ENCODE results near the gene PPP6R3.

Gene PPP6R3

DNA sequence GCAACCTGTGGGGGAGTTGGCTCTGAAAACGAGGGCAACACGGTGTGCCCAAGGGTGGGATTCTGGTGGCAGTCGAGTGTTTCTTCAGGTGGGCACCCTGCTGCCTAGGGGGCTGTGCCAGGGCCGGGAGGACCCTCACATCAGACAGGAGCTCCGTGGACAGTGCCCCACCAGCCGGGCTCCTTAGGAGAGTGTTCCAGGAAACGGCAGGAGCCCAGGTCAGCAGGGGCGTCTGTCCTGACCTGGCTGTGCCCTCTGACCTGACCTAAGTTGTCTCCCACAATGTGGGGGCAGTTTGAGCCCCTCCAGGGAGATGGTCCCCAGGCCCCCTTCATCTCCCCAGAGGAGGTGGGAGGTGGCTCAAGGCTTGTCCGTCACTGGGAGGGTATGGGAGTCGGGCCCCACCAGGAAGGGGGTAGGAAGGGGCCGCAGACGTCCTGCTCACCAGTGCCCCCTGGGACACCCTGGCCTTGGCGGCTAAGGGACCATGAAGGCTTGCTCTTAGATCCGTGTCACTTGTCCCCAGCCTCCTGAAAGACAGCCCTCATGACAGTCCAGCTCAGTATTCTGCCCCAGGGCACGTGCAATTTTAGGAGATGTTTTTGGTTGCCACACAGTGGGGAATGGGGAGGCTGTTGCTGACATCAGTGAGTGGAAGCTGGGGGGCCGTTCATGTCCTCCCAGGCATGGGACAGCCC lies 191.6 kb downstream of the PPP6R3 start:
- DNase-seq (ENCODE audit: low spot score) = no peak

DNA sequence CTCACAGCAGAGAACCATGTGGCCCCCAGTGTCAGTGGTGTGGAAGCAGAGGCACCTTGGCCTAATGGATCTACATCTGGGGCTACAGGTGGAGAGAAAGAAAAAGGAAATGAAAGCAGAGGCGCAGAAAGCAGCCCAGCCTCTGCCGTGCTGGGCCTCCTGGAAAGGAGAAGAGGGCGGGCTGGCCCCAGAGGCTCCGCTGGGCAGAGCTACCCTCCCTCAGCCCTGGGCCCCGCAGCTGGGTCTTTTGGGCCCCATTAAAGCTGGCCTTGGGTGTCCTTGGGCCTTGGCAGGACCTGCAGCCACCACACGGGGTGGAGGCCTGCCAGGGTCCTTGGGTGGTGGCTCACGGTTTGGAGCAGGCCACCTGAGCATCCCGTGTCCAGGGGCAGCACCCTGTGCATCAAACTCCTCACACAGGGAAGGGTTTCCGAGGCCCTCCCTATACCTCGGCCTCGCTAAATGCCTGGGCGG lies 192.2 kb downstream of the PPP6R3 start:
- DNase-seq (ENCODE audit: low spot score) = no peak

DNA sequence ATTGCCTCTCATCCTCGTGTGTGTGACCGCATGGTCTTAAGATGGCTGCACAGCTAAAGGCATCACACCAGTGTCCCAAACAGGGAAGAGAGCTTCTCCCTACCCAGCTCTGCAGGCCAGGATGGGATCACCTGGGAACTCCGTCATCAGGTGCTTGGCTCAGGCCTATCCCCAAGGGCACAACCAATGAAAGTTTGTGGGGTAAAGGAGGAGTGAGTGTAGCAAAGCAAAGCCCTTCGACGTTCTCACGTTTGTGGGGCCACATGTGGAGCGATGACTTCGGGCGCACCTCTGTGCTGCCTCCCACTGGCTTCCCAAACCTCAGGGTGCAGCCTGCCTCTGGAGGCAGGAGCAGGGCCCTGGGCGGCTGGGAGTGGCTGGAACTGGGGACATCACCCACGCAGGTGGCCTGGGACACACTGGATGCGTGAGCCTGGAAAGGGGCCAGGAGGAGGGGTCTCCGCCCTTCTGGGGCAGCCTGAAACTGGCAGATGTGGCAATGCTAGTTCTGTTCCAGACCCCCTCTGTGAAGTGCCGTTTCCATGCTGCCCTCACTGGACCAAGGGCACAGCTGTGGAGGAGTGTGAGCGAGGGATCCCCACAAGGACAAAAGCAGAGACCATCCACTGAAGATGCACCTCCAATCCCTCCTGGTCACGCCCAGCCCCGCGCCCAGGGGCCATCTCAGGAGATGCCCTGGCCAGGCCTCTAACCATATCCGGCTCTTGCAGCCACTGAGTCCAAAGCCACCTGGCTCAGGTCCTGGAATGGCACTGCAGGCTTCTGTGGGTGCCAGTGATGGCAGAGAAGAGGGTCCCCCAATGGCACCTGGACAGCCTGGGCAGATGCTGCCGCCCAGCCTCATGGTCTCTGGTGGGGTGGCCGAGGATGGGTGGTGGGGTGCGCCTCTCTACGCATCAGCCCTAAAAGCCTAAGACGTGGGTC lies 193.2 kb downstream of the PPP6R3 start:
- DNase-seq (ENCODE audit: low spot score) = no peak

DNA sequence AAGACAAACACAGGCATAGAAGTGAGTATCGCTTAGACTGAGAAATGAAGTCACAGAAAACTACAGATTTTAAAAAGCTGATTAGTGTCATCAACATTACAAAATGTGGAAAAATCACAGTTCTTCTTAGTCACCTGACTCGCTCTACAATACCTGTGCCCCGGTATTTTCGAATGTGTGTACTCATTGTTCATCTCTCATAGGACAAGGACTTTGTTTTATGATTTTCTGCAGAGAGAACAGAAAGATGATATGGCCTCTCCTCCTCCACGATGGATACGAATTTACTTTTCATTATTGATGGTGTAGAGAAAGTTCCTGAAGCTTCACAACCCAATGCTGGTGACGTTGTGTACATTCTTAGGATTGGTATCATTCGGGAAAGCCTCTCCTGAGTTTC lies 194.4 kb downstream of the PPP6R3 start:
- DNase-seq (ENCODE audit: low spot score) = no peak

DNA sequence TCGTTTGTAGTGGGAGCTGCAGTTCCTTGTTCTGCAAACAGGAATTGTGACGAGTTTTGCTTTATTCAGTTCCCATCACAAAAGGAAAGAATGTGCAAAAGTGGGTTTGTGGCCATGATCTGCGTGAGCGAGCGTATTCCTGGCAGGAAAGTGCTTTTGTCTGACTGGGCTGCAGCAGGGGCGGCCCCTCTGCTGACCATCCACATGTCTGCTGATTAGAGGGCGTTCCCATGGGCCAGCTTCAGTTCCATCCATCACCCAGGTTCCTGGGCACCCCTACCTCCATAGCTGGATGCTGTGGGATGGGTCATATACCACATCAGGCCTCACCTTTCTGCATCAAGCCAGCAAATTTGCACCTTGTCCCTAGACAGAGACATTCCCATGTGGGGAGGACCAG lies 194.9 kb downstream of the PPP6R3 start:
- no peak for DNase-seq (ENCODE audit: low spot score)

DNA sequence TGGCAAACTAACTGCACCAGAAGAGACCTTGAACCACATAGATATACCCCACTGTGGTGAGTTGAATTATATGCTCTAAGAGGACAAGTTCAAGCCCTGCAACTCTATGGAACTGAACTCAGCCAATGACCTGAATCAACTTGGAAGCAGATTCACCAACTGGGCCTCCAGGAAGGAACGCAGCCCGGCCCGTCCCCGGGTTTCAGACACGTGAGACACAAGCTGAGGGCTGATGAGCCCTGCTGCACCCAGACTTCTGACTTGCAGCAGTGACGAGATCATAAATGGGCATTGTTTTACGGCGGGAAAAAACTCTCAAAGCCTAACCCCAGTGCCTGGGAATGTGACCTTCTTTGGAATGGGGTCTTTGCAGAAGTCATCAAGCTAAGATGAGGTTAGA lies 195.3 kb downstream of the PPP6R3 start:
- DNase-seq (ENCODE audit: low spot score) = no peak

DNA sequence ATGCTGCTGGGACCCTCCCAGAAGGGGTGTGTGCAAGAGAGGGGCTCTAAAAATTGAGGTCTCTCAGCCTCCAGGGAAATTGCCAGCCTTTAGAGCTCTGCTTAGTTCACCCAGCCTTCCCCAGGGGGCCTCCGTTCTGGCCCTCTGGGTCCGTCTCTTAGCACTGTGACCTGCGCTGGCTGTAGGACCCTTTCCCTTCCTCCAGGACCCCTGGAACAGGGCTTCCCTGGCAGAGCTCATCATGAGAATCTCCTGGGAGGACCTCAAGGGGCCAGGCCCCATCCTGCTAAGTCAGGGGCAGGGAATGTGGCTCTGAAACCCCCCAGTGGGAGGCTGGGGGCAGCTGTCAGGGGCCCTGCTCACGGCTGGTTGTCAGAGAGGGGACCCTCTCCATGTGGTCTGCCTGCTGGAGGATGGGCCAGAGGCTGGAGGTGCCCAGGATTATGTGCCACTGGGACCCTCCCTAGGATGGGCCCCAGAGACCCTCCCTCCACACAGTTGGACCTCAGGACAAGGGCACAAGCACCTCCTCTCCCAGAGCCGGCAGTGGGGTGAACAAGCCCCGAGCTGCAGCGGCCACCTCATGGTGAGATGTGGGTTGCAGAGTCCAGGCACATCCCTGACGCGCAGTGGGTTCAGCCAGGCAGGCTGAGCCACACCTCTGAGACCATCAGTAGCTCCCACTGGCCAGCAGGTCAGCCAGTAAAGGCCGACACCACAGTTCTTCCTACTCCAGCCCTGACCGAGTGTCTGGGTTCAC lies 196.6 kb downstream of the PPP6R3 start:
- no peak for DNase-seq (ENCODE audit: low spot score)

DNA sequence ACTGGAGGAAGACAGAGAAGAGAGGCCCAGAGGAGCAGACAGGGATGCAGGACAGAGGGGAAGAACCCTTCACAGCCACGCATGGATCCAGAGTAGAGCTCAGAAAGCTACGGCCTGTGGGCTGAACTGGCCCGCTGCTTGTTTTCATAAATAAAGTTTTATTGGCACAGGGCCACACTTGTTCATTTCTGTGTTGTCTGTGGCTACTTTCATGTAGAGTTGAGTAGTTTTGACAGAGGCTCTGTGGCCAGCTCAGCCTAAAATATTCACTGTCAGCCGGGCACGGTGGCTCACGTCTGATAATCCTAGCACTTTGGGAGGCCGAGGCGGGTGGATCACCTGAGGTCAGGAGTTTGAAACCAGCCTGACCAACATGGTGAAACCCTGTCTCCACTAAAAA lies 197.5 kb downstream of the PPP6R3 start:
- no peak for DNase-seq (ENCODE audit: low spot score)

DNA sequence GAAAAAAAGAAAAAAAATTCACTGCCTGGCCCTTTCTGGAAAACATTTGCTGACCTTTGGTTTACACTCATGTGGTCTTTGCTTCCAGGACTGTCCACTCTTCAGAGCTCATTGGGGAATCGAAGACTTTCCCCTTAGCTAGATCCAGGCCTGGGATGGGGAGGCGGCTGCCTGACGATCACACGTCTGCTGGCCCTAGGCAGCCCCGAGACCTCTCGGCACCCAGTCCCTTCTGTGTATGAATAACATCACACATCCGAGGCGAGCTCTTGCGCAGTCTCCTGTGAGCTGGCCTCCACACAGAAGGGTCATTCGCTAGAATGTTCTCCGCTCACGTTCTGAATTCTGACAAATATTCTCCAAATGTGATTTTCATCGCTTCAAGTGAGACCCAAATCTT lies 198.1 kb downstream of the PPP6R3 start:
- no peak for DNase-seq (ENCODE audit: low spot score)

DNA sequence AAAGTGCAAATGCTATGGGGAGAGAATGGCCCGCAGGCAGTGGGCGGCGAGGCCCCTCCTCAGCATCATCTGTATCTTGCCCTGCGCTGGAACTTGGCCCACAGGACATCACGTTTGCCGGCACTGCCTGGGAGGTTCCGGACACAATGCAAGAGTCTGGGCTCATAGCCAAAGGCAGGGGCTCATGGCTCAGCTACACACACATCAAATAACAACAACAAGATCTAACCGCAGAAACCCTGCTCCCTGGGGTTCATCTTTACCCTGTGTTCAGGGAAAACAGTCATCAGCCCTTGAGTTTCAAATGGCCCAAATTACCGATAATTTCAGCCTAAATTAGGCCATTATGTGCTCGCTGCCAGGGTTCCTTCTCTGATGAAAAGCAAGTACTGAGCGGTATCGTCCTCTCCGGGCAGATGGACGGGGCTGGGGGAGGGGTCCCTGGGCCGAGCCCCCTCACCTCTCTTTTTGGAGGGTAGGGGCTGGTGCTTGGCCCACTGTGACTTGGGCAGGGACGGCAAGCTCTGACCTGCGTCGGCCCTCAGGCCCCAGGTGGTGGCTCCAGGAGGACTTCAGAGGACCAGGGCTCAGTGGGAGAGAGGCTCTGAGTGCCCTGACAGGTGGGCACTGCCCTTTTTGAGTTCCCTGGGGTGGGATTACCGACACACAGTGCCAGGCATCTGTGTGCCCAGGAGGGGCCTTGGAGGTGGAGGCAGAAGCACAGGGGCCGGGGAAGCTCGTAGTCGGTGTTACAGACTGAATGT lies 198.8 kb downstream of the PPP6R3 start:
- DNase-seq (ENCODE audit: low spot score) = no peak

DNA sequence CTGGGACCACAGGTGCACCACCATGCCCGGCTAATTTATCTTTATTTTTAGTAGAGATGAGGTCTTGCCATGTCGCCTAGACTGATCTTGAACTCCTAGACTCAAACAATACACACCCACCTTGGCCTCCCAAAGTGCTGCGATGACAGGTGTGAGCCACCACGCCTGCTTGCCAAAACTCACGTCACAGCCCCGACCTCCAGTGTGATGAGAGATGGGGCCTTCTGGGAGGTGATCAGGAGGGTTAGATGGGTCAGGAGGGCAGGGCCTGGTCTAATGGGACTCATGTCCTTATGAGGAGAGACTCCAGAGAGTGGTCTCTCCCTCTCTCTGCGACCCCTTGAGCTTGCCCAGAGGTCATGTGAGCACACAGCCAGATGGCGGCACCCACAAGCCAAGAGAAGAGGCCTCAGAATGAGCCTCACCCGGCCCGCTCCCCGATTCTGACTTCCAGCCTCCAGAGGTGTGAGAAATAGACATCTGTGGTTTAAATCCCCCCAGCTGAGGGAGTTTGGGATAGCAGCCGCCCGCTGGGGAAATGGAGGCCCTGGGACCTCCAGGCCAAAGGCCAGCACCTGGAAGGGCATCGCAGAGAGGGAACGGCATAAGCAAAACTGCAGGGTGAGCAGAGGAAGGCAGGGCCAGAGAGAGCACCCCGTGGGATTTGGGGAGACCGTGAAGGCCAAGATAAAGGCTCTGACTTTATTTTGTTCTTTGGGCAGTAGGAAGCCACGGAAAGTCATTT lies 199.7 kb downstream of the PPP6R3 start:
- DNase-seq (ENCODE audit: low spot score) = no peak

DNA sequence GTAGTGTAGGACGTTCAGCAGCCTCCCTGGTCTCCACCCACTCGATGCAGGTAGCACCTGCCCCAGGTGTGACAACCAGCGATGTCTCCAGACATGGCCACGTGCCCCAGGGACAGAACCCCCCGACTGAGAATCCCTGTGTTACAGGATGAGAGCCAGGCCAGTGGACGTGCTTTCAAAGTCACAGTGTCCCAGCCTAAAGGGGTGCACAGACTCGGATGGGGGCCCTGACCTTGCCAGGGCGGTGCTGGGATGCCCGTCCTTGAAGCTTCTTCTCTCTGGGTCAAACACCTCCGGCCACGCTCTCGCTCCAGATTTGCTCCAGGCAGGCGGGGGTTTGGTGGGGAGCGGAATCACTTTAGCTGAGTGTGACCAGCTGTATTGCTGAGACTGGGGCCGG lies 200.5 kb downstream of the PPP6R3 start:
- no peak for DNase-seq (ENCODE audit: low spot score)

DNA sequence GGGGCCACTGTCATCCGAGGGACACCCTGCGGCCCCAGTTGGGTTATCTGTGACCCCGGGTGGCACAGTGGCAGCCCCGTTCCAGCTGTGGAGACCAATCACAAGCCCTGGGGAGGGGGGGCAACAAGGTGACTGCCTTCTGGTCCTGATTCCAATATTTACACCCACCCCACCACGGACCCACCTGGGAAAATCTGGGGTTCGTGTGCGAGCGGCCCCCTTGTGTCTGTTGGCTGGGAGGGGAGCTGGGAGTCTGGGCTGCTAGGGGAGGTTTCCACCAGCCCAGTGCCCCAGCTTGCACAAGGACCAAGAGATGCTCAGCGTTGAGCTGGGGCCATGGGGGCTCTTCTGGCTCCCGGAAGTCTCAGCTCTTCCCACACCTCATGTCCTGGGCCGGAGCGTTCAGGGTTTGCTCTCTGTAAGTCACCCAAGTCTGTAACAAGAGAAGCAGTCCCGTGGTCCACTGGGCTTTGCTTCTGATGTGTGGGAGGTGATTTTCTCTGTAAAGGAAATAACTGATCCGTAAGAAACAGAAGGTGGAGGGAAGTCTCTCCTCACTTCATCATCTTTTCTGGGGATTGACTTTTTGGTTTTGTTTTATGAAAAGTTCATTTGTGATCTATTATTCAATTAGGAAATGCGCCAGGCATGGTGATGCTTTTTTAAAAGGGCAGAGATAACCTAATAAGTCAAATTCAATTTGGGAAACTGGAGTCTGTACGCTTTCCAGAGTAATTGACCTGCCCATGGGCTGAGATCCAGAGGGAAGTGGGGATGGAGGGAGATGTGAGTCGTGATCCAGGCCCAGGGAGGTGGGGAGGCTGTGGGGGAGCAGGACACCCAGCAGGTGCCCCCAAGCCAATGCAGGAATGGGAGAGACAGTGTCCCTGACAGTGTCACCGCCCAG lies 201.4 kb downstream of the PPP6R3 start:
- no peak for DNase-seq (ENCODE audit: low spot score)

DNA sequence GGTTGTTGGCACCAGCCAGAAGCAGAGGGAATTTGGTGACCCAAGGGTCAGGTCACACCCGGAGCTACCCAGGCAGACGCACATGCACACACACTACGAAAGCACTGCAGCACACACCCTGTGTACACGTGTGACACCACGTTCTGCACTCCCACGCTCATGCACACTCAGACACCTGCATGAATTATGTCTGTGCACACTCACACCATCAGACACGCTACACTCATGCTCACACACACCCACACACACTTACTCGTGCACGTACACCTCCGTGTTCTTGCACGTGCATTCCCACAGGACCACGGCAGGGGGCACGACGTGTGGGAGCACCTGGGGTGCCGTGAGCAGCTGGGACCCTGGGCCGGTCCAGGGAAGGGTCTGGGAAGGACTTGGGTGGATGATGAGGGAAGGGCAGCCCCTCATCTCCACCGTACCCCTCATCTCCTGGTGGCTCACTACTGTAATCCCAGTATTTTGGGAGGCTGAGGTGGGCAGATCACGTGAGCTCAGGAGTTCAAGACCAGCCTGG lies 203.0 kb downstream of the PPP6R3 start:
- no peak for DNase-seq (ENCODE audit: low spot score)

DNA sequence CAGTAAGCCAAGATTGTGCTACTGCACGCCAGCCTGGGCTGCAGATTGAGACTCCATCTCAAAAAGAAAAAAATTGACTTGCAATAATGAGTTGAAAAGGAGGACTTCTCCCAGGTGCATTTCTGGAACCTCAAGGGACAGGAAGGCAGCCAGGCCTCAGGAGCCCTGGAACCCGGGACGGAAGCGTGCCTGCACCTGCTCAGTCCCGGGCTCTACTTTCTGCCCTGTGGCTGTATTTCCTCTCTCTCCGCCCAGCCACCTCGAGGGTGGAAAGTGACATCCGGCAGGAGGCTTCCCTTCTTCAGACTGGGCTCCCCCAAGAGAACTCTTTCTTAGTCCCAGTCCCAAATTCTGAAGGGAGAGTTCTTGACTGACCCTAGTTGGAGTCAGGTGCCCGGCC lies 203.6 kb downstream of the PPP6R3 start:
- DNase-seq (ENCODE audit: low spot score) = no peak

DNA sequence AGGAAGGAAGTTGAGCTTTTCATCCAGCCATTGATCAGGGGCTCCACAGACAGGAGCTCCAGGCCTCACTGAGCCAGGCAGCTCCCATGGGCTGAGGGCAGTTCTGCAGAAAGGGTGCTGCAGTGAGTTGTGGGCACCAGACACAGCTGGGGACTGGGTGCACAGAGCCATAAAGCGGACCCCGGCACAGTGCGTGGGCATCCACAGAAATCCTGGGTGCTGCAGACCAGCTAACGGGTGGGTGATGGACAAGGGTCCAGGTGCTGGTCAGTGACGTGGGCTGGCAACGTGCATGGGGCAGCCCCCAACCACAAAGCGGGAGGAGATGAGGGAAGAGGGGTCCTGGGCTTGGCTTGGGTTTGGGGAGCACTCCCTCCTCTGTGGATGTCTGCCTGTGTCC lies 204.4 kb downstream of the PPP6R3 start:
- DNase-seq (ENCODE audit: low spot score) = no peak

All from CD4-positive, alpha-beta T cell treated with Interleukin-6 at 100 ng/mL for 8 hours (primary cell).